ENCODE measurements around the gene TMEM169.

TMEM169 gene

DNA sequence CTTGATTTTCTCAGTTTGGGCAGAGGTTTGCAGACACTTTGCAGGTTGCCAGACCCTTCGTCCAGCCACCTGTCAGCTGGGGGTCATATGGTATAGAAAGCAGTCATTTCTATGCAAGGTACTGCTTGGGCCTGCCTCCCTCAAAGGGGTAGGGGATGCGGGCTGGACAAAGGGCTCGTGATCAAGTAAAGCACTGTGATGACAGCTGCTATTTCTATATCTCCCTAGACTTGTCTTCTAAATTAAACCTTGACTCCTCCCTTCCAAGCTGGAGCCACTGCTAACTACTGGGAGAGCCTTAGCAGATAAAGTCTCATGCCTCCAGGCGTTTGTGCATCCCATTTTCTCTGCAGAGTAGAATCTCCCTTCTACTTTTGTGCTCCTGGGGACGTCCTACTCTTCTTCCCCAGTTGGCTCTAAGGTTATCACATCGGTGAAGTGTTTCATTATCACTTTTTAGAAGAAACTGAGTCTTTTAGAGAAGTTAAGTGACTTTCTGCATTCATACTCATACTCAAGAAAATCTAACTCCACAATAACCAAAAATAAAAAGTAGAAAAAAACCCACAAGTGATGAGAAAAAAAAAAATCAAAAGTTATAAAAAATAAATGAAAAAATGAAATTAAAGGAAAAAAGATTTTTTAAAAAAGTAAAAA lies 26.7 kb downstream of the TMEM169 start (continued):
- TF ChIP-seq, protein P1, sequence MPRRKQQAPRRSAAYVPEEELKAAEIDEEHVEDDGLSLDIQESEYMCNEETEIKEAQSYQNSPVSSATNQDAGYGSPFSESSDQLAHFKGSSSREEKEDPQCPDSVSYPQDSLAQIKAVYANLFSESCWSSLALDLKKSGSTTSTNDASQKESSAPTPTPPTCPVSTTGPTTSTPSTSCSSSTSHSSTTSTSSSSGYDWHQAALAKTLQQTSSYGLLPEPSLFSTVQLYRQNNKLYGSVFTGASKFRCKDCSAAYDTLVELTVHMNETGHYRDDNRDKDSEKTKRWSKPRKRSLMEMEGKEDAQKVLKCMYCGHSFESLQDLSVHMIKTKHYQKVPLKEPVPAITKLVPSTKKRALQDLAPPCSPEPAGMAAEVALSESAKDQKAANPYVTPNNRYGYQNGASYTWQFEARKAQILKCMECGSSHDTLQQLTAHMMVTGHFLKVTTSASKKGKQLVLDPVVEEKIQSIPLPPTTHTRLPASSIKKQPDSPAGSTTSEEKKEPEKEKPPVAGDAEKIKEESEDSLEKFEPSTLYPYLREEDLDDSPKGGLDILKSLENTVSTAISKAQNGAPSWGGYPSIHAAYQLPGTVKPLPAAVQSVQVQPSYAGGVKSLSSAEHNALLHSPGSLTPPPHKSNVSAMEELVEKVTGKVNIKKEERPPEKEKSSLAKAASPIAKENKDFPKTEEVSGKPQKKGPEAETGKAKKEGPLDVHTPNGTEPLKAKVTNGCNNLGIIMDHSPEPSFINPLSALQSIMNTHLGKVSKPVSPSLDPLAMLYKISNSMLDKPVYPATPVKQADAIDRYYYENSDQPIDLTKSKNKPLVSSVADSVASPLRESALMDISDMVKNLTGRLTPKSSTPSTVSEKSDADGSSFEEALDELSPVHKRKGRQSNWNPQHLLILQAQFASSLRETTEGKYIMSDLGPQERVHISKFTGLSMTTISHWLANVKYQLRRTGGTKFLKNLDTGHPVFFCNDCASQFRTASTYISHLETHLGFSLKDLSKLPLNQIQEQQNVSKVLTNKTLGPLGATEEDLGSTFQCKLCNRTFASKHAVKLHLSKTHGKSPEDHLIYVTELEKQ (tag by site-specific recombination; IDR thresholded peaks at IDR 0.05; ENCODE audit: borderline replicate concordance): no peak
- TF ChIP-seq ZNF544 (tag by site-specific recombination; IDR thresholded peaks at IDR 0.05): no peak
- TF ChIP-seq OSR2 (tag by site-specific recombination; IDR thresholded peaks at IDR 0.05): no peak
- TF ChIP-seq ZEB2 (tag by site-specific recombination; IDR thresholded peaks at IDR 0.05): no peak
- TF ChIP-seq ZNF324 (tag by site-specific recombination; IDR thresholded peaks at IDR 0.05): no peak
- TF ChIP-seq, protein P2, sequence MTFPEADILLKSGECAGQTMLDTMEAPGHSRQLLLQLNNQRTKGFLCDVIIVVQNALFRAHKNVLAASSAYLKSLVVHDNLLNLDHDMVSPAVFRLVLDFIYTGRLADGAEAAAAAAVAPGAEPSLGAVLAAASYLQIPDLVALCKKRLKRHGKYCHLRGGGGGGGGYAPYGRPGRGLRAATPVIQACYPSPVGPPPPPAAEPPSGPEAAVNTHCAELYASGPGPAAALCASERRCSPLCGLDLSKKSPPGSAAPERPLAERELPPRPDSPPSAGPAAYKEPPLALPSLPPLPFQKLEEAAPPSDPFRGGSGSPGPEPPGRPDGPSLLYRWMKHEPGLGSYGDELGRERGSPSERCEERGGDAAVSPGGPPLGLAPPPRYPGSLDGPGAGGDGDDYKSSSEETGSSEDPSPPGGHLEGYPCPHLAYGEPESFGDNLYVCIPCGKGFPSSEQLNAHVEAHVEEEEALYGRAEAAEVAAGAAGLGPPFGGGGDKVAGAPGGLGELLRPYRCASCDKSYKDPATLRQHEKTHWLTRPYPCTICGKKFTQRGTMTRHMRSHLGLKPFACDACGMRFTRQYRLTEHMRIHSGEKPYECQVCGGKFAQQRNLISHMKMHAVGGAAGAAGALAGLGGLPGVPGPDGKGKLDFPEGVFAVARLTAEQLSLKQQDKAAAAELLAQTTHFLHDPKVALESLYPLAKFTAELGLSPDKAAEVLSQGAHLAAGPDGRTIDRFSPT (tag by site-specific recombination; IDR thresholded peaks at IDR 0.05): no peak
- TF ChIP-seq ZNF664 (tag by site-specific recombination; IDR thresholded peaks at IDR 0.05): no peak
- TF ChIP-seq FEZF1 (tag by site-specific recombination; IDR thresholded peaks at IDR 0.05): no peak
- TF ChIP-seq ZNF530 (tag by site-specific recombination; IDR thresholded peaks at IDR 0.05; ENCODE audit: low read depth): no peak
- TF ChIP-seq, protein P3, sequence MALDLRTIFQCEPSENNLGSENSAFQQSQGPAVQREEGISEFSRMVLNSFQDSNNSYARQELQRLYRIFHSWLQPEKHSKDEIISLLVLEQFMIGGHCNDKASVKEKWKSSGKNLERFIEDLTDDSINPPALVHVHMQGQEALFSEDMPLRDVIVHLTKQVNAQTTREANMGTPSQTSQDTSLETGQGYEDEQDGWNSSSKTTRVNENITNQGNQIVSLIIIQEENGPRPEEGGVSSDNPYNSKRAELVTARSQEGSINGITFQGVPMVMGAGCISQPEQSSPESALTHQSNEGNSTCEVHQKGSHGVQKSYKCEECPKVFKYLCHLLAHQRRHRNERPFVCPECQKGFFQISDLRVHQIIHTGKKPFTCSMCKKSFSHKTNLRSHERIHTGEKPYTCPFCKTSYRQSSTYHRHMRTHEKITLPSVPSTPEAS (tag by site-specific recombination; IDR thresholded peaks at IDR 0.05): no peak
- TF ChIP-seq ZNF658 (tag by site-specific recombination; IDR thresholded peaks at IDR 0.05): no peak
- TF ChIP-seq GLI2 (tag by site-specific recombination; IDR thresholded peaks at IDR 0.05; ENCODE audit: borderline replicate concordance, low read depth): no peak
- no peak for TF ChIP-seq KLF17 (tag by site-specific recombination; IDR thresholded peaks at IDR 0.05)
- no peak for TF ChIP-seq ZIC2 (tag by site-specific recombination; IDR thresholded peaks at IDR 0.05)
- TF ChIP-seq ZNF112 (tag by site-specific recombination; IDR thresholded peaks at IDR 0.05): no peak
- TF ChIP-seq ZBTB1 (tag by site-specific recombination; IDR thresholded peaks at IDR 0.05): no peak
- TF ChIP-seq, protein P4, sequence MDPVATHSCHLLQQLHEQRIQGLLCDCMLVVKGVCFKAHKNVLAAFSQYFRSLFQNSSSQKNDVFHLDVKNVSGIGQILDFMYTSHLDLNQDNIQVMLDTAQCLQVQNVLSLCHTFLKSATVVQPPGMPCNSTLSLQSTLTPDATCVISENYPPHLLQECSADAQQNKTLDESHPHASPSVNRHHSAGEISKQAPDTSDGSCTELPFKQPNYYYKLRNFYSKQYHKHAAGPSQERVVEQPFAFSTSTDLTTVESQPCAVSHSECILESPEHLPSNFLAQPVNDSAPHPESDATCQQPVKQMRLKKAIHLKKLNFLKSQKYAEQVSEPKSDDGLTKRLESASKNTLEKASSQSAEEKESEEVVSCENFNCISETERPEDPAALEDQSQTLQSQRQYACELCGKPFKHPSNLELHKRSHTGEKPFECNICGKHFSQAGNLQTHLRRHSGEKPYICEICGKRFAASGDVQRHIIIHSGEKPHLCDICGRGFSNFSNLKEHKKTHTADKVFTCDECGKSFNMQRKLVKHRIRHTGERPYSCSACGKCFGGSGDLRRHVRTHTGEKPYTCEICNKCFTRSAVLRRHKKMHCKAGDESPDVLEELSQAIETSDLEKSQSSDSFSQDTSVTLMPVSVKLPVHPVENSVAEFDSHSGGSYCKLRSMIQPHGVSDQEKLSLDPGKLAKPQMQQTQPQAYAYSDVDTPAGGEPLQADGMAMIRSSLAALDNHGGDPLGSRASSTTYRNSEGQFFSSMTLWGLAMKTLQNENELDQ (tag by site-specific recombination; IDR thresholded peaks at IDR 0.05; ENCODE audit: low read depth): no peak
- TF ChIP-seq KLF8 (tag by site-specific recombination; IDR thresholded peaks at IDR 0.05): peak; percentile 38; the same call in 1 of the 2 replicates

Data from HEK293 (cell line).